MM.1S (cell line): Measurements from ENCODE around the gene OVCH2.
A peak's percentile ranks its signal among the peaks of the same experiment; 100 is the strongest.
"Not testable (repeated sequence)": the region's sequence is repeated elsewhere in the genome, so short reads cannot be mapped to it uniquely, and the experiment has no call there.

Experiments used
- DNase-seq: peaks from one replicate; pipeline ENCODE4 v3.0.0-alpha.2; 2015
- H2AFZ ChIP-seq: fragments of 300-600 bp; sonication (generic); 2 replicates; pipeline ENCODE4 v1.6.0; 2016; ENCODE audit warnings: antibody characterized with exemption, low read length
- H3F3A ChIP-seq: fragments of 300-600 bp; sonication (generic); 2 replicates; pipeline ENCODE4 v1.6.1; 2016; ENCODE audit warnings: mild to moderate bottlenecking, antibody characterized with exemption, low read length, moderate library complexity, mixed read lengths; ENCODE audit not compliant: insufficient read depth
- H3K27ac ChIP-seq: fragments of 300-600 bp; sonication (generic); 2 replicates; pipeline ENCODE4 v1.5.1; 2016; ENCODE audit warnings: mild to moderate bottlenecking, low read length
- H3K27me3 ChIP-seq: fragments of 300-600 bp; sonication (generic); replicated peaks from 2 replicates; pipeline ENCODE4 v1.6.0; 2016; ENCODE audit warnings: low read length; ENCODE audit not compliant: insufficient read depth
- H3K36me3 ChIP-seq: fragments of 300-600 bp; sonication (generic); replicated peaks from 2 replicates; pipeline ENCODE4 v1.6.1; 2016; ENCODE audit warnings: mild to moderate bottlenecking, low read length, mixed read lengths; ENCODE audit not compliant: insufficient read depth
- H3K4me1 ChIP-seq: fragments of 300-600 bp; sonication (generic); 2 replicates; pipeline ENCODE4 v1.6.1; 2016; ENCODE audit warnings: low read length, mixed read lengths
- H3K4me2 ChIP-seq: fragments of 300-600 bp; sonication (generic); 2 replicates; pipeline ENCODE4 v1.6.0; 2016; ENCODE audit warnings: low read depth, low read length
- H3K4me3 ChIP-seq: fragments of 300-600 bp; sonication (generic); 2 replicates; pipeline ENCODE4 v1.5.1; 2016; ENCODE audit warnings: low read length, mixed read lengths
- H3K79me2 ChIP-seq: fragments of 300-600 bp; sonication (generic); 2 replicates; pipeline ENCODE4 v1.6.1; 2016; ENCODE audit warnings: mixed run types, low read length, mixed read lengths
- H3K9ac ChIP-seq: fragments of 300-600 bp; sonication (generic); 2 replicates; pipeline ENCODE4 v1.6.1; 2016; ENCODE audit warnings: low read length, mixed read lengths
- H3K9me2 ChIP-seq: fragments of 300-600 bp; sonication (generic); replicated peaks from 2 replicates; pipeline ENCODE4 v1.6.1; 2016; ENCODE audit warnings: mild to moderate bottlenecking, low read length, mixed read lengths; ENCODE audit not compliant: insufficient read depth
- H3K9me3 ChIP-seq: fragments of 300-600 bp; sonication (generic); replicated peaks from 2 replicates; pipeline ENCODE4 v1.6.1; 2016; ENCODE audit warnings: mild to moderate bottlenecking, low read length, mixed read lengths; ENCODE audit not compliant: insufficient read depth
- H4K20me1 ChIP-seq: fragments of 300-600 bp; sonication (generic); 2 replicates; pipeline ENCODE4 v1.6.1; 2016; ENCODE audit warnings: mild to moderate bottlenecking, low read length, moderate library complexity, mixed read lengths; ENCODE audit not compliant: insufficient read depth
- EZH2 ChIP-seq: fragments of 300-600 bp; sonication (generic); optimal IDR thresholded peaks from 2 replicates; pipeline ENCODE3; 2017; ENCODE audit warnings: low read depth, mild to moderate bottlenecking, antibody characterized with exemption, low read length, mixed read lengths
- EZH2phosphoT487 ChIP-seq: fragments of 300-600 bp; sonication (generic); IDR thresholded peaks from 2 replicates; pipeline ENCODE4 v1.6.1; 2018; ENCODE audit warnings: antibody characterized with exemption, low read length
- TF ChIP-seq, protein P1 (sequence below): fragments of 300-600 bp; sonication (generic); IDR thresholded peaks from 2 replicates; pipeline ENCODE4 v1.5.1; 2016; ENCODE audit warnings: antibody characterized with exemption, low read length, mixed read lengths

The OVCH2 gene

GRCh38 chr11:7664867-7665266 lies 41.4 kb downstream of the OVCH2 start:
- no peak for DNase-seq
- H3K4me2 ChIP-seq: no peak overlapping the region
- H3K4me3 ChIP-seq: no peak overlapping the region
- no peak for TF ChIP-seq EZH2phosphoT487
- TF ChIP-seq, protein P1, sequence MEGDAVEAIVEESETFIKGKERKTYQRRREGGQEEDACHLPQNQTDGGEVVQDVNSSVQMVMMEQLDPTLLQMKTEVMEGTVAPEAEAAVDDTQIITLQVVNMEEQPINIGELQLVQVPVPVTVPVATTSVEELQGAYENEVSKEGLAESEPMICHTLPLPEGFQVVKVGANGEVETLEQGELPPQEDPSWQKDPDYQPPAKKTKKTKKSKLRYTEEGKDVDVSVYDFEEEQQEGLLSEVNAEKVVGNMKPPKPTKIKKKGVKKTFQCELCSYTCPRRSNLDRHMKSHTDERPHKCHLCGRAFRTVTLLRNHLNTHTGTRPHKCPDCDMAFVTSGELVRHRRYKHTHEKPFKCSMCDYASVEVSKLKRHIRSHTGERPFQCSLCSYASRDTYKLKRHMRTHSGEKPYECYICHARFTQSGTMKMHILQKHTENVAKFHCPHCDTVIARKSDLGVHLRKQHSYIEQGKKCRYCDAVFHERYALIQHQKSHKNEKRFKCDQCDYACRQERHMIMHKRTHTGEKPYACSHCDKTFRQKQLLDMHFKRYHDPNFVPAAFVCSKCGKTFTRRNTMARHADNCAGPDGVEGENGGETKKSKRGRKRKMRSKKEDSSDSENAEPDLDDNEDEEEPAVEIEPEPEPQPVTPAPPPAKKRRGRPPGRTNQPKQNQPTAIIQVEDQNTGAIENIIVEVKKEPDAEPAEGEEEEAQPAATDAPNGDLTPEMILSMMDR: no peak
- no peak for TF ChIP-seq EZH2
- no peaks in the 10 kb centered on the region for H3K9me2 ChIP-seq
- 0 out of 2 replicates have a peak, but pooled peaks cover 3% of the 10 kb centered on the region for H3F3A ChIP-seq
- no peak overlapping the region for H2AFZ ChIP-seq
- H3K27me3 ChIP-seq: no peaks in the 10 kb centered on the region
- H3K9ac ChIP-seq: no peak overlapping the region
- no peaks in the 10 kb centered on the region for H3K79me2 ChIP-seq
- no peak overlapping the region for H3K27ac ChIP-seq
- no peaks in the 10 kb centered on the region for H4K20me1 ChIP-seq
- peaks cover 13% of the 10 kb centered on the region for H3K4me1 ChIP-seq
- H3K9me3 ChIP-seq: no peaks in the 10 kb centered on the region
- H3K36me3 ChIP-seq: no peaks in the 10 kb centered on the region

DNA sequence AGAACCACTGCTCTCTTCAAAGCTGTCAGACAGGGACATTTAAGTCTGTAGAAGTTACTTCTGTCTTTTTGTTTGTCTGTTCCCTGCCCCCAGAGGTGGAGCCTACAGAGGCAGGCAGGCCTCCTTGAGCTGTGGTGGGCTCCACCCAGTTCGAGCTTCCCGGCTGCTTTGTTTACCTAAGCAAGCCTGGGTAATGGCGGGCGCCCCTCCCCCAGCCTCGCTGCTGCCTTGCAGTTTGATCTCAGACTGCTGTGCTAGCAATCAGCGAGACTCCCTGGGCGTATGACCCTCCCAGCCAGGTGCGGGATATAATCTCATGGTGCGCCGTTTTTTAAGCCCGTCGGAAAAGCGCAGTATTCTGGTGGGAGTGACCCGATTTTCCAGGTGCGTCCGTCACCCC lies 42.7 kb downstream of the OVCH2 start:
- not testable (repeated sequence) for H3K36me3 ChIP-seq, H3K4me3 ChIP-seq, DNase-seq

GRCh38 chr11:7657306-7658025 lies 48.8 kb downstream of the OVCH2 start:
- no peak overlapping the region for H3K4me3 ChIP-seq
- no peaks in the 10 kb centered on the region for H3K4me1 ChIP-seq
- no peaks in the 10 kb centered on the region for H3K36me3 ChIP-seq
- H3K27ac ChIP-seq: no peak overlapping the region
- no peak overlapping the region for H3K4me2 ChIP-seq
- no peaks in the 10 kb centered on the region for H4K20me1 ChIP-seq
- H2AFZ ChIP-seq: no peak overlapping the region
- DNase-seq: peak; percentile 49
- H3K9me3 ChIP-seq: no peaks in the 10 kb centered on the region
- H3F3A ChIP-seq: no peaks in the 10 kb centered on the region
- H3K79me2 ChIP-seq: no peaks in the 10 kb centered on the region
- H3K9me2 ChIP-seq: no peaks in the 10 kb centered on the region
- H3K9ac ChIP-seq: no peak overlapping the region
- TF ChIP-seq, protein P1: peak; percentile 55
- TF ChIP-seq EZH2: no peak
- no peaks in the 10 kb centered on the region for H3K27me3 ChIP-seq

More for the DNA sequence above, 42.7 kb downstream of the OVCH2 start:
- H3K9ac ChIP-seq, H3F3A ChIP-seq, H4K20me1 ChIP-seq, H3K9me3 ChIP-seq, H3K4me2 ChIP-seq, H3K27me3 ChIP-seq, H3K79me2 ChIP-seq, H3K27ac ChIP-seq, H2AFZ ChIP-seq, H3K9me2 ChIP-seq: not testable (repeated sequence)
- H3K4me1 ChIP-seq: peaks cover 13% of the 10 kb centered on the region

DNA sequence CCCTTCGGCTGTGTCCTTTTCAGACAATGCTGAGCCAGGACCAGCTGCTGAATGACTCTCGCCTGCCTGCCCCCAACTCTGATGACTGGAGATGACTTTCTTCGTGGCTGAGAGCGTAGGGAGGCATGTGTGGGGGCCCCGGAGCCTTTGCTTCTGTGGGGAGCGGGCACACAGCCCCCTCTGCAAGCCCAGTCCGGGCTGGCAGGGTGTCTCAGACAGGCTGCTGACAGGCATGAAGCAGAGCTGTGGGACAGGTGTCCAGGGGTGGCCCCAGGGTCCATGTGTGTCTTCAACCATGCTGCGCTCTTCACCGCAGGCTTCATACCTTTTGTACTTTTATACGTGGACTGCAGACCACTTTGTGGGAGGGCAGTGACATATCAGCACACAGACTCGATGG lies 49.6 kb downstream of the OVCH2 start:
- no peak overlapping the region for H3K4me2 ChIP-seq
- no peaks in the 10 kb centered on the region for H3K27me3 ChIP-seq
- no peaks in the 10 kb centered on the region for H3K79me2 ChIP-seq
- no peak overlapping the region for H3K9ac ChIP-seq
- no peak overlapping the region for H3K4me3 ChIP-seq
- TF ChIP-seq EZH2phosphoT487 (no peak), EZH2 (no peak)
- TF ChIP-seq, protein P1: no peak
- DNase-seq: no peak
- no peaks in the 10 kb centered on the region for H3K9me3 ChIP-seq
- H3K36me3 ChIP-seq: no peaks in the 10 kb centered on the region
- no peaks in the 10 kb centered on the region for H3K4me1 ChIP-seq
- H4K20me1 ChIP-seq: no peaks in the 10 kb centered on the region
- no peaks in the 10 kb centered on the region for H3F3A ChIP-seq
- H2AFZ ChIP-seq: no peak overlapping the region
- no peaks in the 10 kb centered on the region for H3K9me2 ChIP-seq
- no peak overlapping the region for H3K27ac ChIP-seq
